Bone marrow (tissue), 2 donors: ENCODE results near the gene NTF4.
"Not testable (repeated sequence)": the region's sequence is repeated elsewhere in the genome, so short reads cannot be mapped to it uniquely, and the experiment has no call there.

Experiments used
- DNase-seq, 2 donors: peaks; one replicate each; lab custom pipeline; 2025; lab: John Stamatoyannopoulos, UW

Gene NTF4

DNA sequence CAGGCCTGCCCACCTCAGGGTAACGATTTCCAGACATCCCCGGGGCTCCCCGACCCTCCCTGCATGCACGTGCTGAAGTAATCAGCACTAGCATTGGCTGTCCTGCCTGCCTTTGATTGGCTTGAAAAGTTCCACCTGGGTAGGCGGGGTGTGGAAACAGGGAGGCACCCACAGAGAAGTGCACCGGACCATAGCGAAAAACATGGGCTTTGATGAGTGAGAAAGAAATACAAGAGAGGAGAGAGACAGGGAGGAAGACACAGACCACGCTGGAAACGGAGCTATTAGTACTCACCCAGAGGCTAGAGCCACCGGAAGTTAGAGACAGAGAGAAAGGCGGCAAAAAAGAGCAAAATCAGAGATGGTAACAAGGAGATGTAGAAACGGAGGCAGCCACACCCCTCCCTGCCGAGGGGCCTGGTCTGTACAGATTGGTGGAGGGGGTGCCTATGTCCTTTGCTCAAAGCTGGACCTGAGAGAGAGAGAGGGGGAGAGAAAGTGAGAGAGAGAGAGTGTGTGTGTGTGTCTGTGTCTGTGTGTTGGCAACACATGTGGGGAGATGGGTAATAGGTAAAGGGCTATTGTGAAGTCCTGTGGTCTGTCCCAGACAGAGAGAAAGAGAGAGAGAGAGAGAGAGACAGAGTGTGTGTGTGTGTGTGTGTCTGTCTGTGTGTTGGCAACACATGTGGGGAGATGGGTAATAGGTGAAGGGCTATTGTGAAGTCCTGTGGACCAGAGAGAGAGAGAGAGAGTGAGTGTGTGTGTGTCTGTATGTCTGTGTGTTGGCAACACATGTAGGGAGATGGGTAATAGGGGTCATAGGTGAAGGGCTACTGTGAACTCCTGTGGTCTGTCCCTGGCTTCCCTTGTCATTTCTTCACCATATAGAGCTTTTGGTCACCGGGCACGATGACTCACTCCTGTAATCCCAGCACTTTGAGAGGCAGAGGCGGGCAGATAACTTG lies 43.4 kb downstream of the NTF4 start:
- no peak for DNase-seq

DNA sequence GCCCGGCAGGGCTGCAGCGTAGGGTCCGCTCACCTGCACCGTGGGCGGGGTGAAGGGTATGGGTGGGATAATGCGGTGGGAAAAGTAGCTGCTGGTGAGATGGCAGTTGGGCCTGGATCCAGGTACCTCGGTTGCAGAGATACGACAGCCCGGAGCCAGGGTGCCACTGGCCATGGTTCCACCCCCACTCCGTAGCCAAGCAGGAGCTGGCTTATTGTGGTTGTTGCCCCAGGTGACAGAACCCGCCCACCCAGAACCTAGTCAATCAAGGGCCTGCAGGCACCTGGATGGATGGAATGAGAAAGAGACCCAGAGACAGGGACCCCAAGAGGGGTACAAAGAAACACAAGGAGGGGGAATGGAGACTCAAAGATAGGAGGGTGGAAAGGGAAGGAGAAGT lies 44.3 kb downstream of the NTF4 start:
- no peak for DNase-seq

DNA sequence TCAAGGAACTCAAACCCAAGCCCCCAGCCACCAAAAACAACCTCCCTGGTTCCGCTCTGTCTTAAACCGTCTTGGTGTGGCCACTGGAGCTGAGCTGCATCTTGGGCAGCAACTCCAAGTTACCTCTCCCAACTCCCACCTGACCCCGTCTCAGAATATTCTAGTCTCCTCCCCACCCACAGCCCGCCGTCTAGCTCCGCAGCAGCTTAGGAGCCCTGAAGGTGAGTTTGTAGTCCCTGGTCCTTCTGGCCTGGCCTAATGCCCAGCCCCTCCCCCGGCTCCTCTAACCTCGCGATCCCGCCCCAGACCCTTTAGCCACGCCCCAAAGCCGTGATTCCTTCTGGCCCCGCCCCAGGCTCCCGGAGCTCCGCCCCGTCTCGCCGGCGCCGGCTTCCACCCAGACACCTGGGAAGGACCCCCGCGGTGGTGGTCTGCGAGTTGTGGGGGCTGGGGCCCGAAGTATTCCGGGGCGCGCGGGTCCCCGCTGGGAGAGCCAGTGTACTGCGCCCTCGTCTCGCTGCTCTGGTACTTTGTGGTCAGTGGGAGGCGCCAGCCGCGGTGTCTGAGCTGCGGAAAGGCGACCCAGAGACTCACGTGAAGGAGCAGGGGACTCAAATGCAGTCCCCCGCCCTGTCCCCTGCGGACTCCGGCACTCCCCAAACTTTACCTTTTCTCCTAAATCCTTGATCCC lies 45.2 kb downstream of the NTF4 start:
- DNase-seq: peak in 1 of 2 donors; percentile 27

DNA sequence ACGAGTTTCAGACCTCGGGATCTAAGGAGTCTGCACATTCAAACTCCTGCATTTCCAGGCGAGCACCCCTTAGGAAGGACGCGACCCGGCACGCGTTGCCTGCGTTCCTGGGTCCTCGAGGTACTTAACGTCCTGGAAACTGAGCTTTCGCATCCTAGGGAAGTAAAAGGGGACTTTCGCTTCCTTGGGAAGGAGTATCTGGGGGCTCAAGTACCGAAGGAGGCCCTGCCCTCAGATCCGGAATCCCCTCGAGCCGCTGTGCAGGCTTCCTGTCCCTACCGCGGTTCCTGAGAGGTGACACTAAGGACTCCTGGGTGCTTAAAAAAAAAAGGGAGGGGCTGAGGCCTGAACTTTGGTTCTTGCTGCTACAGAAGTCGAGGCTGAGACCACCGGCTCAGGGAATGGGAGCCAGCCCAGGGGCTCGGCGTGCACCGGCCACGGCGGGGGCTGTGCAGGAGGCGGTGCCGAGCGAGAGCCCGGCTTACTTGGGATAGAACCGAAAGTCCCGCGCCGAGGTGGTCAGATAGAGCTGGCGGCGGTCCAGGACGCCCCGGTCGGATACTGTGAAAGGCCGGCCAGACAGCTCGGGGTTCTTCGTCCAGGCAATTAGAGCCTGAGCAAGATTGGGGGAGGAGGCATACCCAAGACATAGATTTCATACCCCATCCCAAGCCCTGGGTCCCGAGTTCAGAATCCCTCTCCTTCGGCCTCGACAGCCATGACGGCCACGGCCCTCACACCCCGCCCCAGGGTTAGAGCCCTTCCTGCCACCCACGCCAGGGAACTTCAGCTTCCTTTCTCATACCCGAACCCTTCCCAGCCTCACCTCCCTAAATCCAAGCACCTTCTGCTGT lies 46.0 kb downstream of the NTF4 start:
- not testable (repeated sequence) for DNase-seq

DNA sequence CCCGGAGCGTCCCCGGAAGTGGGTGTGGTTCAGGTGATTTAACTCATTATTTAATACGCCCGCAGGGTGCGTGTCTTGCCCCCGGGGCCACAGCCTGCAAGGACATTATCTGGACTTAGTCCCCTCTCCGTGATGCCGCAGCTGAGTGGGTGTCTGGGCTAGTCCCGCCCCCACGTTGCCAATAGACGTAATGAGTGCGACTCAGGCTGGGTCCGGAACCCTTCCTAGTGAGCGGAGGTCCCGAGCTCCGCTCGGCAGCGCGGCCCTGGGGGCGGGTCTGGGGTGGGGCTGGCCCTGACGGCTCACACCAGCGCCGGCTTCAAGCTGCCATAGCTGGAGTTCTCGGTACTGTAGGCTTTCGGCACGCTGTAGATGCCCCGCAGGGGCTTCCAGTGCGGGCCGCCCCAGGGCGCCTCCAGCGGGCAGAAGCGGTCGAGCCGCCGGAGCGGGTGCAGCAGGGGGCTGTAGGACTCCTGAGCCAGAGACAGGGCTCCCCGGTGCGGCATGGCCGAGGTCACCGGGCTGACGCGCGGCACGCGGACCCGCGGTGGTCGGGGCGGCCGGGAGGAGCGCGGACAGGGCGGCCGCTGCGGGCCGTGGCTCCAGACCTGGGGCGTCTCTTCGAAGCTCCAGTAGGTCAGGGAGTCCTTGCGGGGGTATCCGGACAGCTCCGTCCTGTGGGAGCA lies 46.8 kb downstream of the NTF4 start:
- DNase-seq: peak; percentile 17 to 22

DNA sequence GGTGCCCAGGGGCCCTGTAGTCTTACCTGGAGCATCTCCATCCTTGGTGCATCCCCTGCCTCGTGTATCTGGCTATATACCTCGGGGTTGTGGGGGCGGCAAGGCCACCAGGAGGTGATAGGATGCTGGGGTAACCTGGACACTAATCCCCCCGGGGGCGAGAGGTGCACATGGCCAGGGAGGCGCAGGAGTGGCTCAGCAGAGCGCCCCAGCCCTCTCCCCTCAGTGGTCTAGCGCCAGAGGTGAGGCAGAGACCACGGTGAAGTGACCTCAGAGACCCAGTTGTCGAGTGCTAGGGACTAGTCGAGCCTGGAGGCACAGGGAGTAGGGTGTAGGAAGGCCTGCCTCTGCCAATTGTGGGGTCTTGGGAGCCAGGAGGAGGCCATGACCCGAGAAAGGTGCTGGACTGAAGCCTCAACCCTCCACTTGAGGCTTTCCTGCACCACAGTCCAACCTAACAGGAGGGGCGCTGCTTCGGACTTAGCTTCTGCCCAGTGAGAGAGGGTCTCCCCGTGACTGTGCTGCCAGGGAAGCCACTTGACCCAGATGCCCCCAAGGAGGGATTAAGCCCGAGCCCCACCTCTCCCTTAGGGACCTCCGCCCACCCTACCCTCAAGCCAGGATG lies 47.5 kb downstream of the NTF4 start, which contains the start of gene LHB:
Gene LHB, minus strand, starts transcription at position 51 of the 625 bp plus-strand sequence. Its CDS starts 10 bp downstream, at position 41.
- DNase-seq: no peak

DNA sequence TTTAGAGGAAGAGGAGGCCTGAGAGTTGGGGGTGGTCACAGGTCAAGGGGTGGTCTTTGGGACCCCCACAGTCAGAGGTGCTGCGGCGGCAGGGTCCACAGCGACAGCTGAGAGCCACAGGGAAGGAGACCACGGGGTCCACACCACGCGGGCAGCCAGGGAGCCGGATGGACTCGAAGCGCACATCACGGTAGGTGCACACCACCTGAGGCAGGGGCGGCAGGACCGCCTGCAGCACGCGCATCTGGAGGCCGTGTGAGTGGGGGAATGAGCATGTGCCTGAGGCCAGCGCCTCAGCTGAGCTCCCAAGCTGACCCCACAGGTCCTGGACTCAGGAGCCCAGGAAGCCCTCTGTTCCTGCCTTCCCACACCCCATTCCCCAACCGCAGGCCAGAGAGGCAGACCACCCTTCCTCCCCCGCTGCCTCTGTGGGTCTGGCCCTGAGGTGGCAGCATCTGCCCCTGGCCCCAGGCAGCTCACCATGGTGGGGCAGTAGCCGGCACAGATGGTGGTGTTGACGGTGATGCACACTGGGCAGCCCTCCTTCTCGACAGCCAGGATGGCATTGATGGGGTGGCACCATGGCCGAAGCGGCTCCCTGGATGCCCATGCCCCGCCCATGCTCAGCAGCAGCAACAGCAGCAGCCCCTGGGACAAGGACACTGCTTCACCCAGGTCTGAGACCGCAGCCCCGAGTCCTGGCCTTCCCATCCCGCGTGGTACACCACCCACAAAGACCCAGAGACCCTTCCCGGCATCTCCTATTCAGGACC lies 48.4 kb downstream of the NTF4 start:
- no peak for DNase-seq

DNA sequence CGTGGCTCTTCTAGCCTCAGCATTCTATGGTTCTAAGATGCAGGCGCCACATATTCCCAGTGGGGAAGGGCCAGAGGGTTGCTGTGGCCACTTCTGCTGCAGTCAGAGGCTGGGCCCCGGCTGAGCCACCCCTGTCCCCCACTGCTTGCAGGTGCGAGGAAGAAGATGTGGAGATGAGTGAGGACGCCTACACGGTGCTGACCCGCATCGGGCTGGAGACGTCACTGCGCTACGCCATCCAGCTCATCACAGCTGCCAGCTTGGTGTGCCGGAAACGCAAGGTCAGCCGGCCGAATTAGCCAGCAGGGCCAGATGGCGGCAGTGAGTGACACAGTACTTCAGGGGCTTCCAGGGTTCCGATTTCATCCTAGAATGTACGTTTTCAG lies 49.8 kb downstream of the NTF4 start:
- no peak for DNase-seq

DNA sequence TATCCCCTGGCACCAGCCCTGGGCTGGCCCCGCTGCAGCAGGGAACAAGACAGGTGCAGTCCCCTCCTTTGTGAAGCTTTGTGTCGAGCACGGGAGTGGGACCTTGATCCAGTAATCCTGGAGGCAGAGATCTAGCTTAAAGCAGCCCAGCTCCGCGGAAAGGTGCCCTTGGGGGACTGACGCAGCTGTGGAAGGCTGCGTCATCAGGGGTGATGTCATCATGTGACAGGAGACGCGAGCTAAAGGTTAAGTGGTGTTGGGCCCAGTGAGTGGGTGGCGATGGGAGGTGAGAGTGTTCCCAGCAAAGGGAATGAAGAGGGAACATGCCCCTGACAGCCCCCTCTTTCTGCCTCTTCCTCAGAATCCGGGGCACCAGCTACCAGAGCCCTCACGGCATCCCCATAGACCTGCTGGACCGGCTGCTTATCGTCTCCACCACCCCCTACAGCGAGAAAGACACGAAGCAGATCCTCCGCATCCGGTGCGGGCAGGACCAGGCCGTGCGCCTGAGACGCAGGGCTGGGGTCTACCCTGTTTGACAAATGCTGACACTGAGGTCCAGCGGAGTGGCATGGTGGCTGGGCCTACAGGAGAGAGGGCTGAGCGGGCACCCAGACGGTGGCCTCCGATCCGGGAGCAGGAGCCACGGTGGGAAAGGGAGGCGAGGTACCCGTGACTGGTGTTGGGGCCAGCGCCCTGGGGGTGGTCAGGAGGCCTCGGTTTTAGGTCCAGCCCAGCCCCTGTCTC lies 50.3 kb downstream of the NTF4 start:
- DNase-seq: no peak

DNA sequence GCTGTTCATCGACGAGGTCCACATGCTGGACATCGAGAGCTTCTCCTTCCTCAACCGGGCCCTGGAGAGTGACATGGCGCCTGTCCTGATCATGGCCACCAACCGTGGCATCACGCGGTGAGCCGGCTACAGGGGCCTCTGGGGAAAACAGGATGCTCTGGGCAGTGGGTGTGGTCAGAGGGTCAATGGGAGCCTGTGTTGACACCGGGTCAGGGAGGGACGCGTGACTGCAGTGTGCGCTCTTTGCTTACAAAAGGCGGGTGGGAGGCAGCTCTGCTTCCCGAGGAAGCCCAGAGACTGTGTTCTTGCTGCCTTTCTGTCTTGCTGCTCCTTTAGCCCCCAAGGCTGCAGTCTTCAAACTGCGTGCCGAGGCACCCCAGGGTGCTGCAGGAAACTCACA lies 53.4 kb downstream of the NTF4 start:
- DNase-seq: no peak
